ENCODE measurements around the gene CPTP. TPM values are rescaled to one million over a fixed set of nuclear protein-coding genes. Genes with fewer than 3 reads are reported as not detected.
"Not testable (repeated sequence)": the region's sequence is repeated elsewhere in the genome, so short reads cannot be mapped to it uniquely, and the experiment has no call there.

CPTP gene
- total RNA-seq, 2 experiments from 2014 or later, result 9.9 to 11.4 TPM

GRCh38 chr1:1359308-1359663 is 34.7 kb downstream of the CPTP start:
- POLR2A ChIA-PET, result interaction anchor here (0.5 kb wide), 1 partner anchor 37 kb away, joined by 3 read pairs; no protein-coding TSS in a partner anchor
- Mint-ChIP-seq H3K36me3 (ENCODE audit: low read depth) (no peaks in the 10 kb centered on the region), H3K27ac (no peak overlapping the region), H3K27me3 (peaks cover 8% of the 10 kb centered on the region), H3K9me3 (ENCODE audit: low read depth) (no peaks in the 10 kb centered on the region), H3K4me3 (no peak overlapping the region), H3K4me1 (peaks cover 10% of the 10 kb centered on the region)
- intact Hi-C loops (cut with DNase I, micrococcal nuclease), result no loop called here
- ATAC-seq, result no peak
- no peak for DNase-seq
- CTCF ChIA-PET, result interaction anchor here (0.6 kb wide), 1 partner anchor 16 kb away, joined by 3 read pairs; the partner anchor contains the start of gene AURKAIP1

GRCh38 chr1:1359664-1360468 is 35.3 kb downstream of the CPTP start:
- Mint-ChIP-seq H3K4me3 (no peak overlapping the region), H3K9me3 (ENCODE audit: low read depth) (no peaks in the 10 kb centered on the region), H3K4me1 (peaks cover 10% of the 10 kb centered on the region), H3K36me3 (ENCODE audit: low read depth) (no peaks in the 10 kb centered on the region), H3K27ac (no peak overlapping the region), H3K27me3 (peaks cover 7% of the 10 kb centered on the region)
- intact Hi-C loops (cut with DNase I, micrococcal nuclease), result no loop called here
- CTCF ChIA-PET, result no interaction called here
- DNase-seq, result no peak
- ATAC-seq, result no peak
- POLR2A ChIA-PET, result no interaction called here

- POLR2A ChIA-PET, result no interaction called here
- ATAC-seq (no peak), DNase-seq (no peak)
- H3K9me3 Mint-ChIP-seq (ENCODE audit: low read depth), result no peaks in the 10 kb centered on the region
- H3K27me3 Mint-ChIP-seq, result peaks cover 7% of the 10 kb centered on the region
- peaks cover 10% of the 10 kb centered on the region for H3K4me1 Mint-ChIP-seq
- intact Hi-C loops (cut with DNase I, micrococcal nuclease), result no loop called here
- no peak overlapping the region for H3K4me3 Mint-ChIP-seq
- H3K27ac Mint-ChIP-seq, result no peak overlapping the region
- no peaks in the 10 kb centered on the region for H3K36me3 Mint-ChIP-seq (ENCODE audit: low read depth)
- CTCF ChIA-PET, result no interaction called here
Measured at GRCh38 chr1:1360506-1361169, 36.0 kb downstream of the CPTP start.

GRCh38 chr1:1361233-1361981 is 36.8 kb downstream of the CPTP start:
- peaks cover 7% of the 10 kb centered on the region for H3K27me3 Mint-ChIP-seq
- CTCF ChIA-PET, result no interaction called here
- no peaks in the 10 kb centered on the region for H3K36me3 Mint-ChIP-seq (ENCODE audit: low read depth)
- POLR2A ChIA-PET, result no interaction called here
- ATAC-seq, result no peak
- peaks cover 10% of the 10 kb centered on the region for H3K4me1 Mint-ChIP-seq
- no peaks in the 10 kb centered on the region for H3K9me3 Mint-ChIP-seq (ENCODE audit: low read depth)
- intact Hi-C loops (cut with DNase I, micrococcal nuclease), result no loop called here
- no peak overlapping the region for H3K4me3 Mint-ChIP-seq
- no peak for DNase-seq
- no peak overlapping the region for H3K27ac Mint-ChIP-seq

- DNase-seq (no peak), ATAC-seq (no peak)
- Mint-ChIP-seq H3K27ac (no peak overlapping the region), H3K27me3 (peaks cover 7% of the 10 kb centered on the region), H3K9me3 (ENCODE audit: low read depth) (no peaks in the 10 kb centered on the region), H3K4me3 (no peak overlapping the region), H3K36me3 (ENCODE audit: low read depth) (no peaks in the 10 kb centered on the region), H3K4me1 (peaks cover 10% of the 10 kb centered on the region)
- intact Hi-C loops (cut with DNase I, micrococcal nuclease), result no loop called here
- CTCF ChIA-PET, result interaction anchor here (2.4 kb wide), 1 partner anchor 10 kb away, joined by 11 read pairs; no protein-coding TSS in a partner anchor
- POLR2A ChIA-PET, result no interaction called here
Measured at GRCh38 chr1:1361982-1362423, 37.4 kb downstream of the CPTP start.

DNA sequence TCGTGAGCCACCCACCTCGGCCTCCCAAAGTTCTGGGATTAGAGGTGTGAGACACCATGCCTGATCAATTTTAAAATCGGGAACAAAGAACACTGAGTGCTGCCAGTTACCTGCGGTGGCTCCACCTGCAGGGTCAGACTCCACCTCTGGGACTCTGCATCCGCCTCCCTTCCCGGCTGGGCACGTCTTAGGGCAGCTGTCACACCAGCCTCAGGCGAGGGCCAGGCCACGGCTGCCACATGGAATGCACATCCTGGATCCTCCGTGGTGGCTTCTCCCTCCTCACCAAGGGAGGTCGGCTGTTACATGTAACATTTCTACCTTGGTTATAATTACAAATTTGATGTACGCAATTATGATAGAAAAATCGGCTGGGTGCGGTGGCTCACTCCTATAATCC is 39.7 kb downstream of the CPTP start:
- CTCF ChIA-PET, result interaction anchor here (2.4 kb wide), 1 partner anchor 8 kb away, joined by 11 read pairs; no protein-coding TSS in a partner anchor

DNA sequence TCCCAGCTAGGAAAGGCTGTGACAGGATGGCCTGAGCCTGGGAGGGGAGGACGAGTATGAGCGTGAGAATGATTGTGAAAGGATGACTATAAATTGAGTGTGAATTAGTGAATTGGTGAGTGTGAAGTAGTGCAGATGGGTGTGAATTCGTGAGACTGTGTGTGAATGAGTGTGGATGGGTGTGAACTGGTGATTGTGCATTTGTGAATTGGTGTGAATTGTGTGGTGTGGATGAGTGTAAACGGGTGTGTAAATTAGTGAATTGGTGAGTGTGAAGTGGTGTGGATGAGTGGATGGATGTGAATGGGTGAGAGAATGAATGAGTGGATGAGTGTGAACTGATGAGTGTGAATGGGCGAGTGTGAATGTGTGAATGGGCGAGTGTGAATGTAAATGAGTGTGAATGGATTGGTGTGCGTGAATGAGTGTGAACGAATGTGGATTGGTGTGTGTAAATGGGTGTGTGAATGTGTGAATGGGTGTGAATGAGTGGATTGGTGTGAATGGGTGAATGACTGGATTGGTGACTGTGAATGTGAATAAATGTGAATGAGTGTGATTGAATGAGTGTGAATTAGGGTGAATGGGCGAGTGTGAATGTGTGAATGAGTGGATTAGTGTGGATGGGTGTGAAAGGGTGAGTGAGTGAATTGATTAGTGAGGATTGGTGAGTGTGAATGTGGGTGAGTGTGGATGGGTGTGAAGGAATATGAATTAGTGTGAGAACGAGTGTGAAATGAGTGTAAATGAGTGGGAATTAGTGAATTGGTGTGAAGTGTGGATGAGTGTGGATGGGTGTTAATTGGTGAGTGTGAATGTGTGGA is 41.5 kb downstream of the CPTP start:
- ChIA-PET CTCF (interaction anchor here (1.1 kb wide), 1 partner anchor 14 kb away, joined by 3 read pairs; no protein-coding TSS in a partner anchor), POLR2A (no interaction called here)
- DNase-seq, result no peak
- no peaks in the 10 kb centered on the region for H3K36me3 Mint-ChIP-seq (ENCODE audit: low read depth)
- H3K27me3 Mint-ChIP-seq, result no peaks in the 10 kb centered on the region
- ATAC-seq, result no peak
- H3K27ac Mint-ChIP-seq, result no peak overlapping the region
- H3K4me3 Mint-ChIP-seq, result no peak overlapping the region
- peaks cover 7% of the 10 kb centered on the region for H3K4me1 Mint-ChIP-seq
- intact Hi-C loops (cut with DNase I, micrococcal nuclease), result no loop called here
- H3K9me3 Mint-ChIP-seq (ENCODE audit: low read depth), result no peaks in the 10 kb centered on the region

More for the DNA sequence above, 39.7 kb downstream of the CPTP start:
- POLR2A ChIA-PET, result no interaction called here
- no peaks in the 10 kb centered on the region for H3K36me3 Mint-ChIP-seq (ENCODE audit: low read depth)
- no peak overlapping the region for H3K4me3 Mint-ChIP-seq
- H3K9me3 Mint-ChIP-seq (ENCODE audit: low read depth), result no peaks in the 10 kb centered on the region
- H3K27me3 Mint-ChIP-seq, result peaks cover 4% of the 10 kb centered on the region
- ATAC-seq (no peak), DNase-seq (no peak)
- H3K27ac Mint-ChIP-seq, result no peak overlapping the region
- intact Hi-C loops (cut with DNase I, micrococcal nuclease), result no loop called here
- H3K4me1 Mint-ChIP-seq, result peaks cover 4% of the 10 kb centered on the region

- DNase-seq (no peak), ATAC-seq (no peak)
- Mint-ChIP-seq H3K27ac (no peak overlapping the region), H3K36me3 (ENCODE audit: low read depth) (no peaks in the 10 kb centered on the region), H3K4me3 (no peak overlapping the region), H3K9me3 (ENCODE audit: low read depth) (no peaks in the 10 kb centered on the region), H3K27me3 (no peaks in the 10 kb centered on the region), H3K4me1 (peaks cover 12% of the 10 kb centered on the region)
- ChIA-PET POLR2A (no interaction called here), CTCF (no interaction called here)
- intact Hi-C loops (cut with DNase I, micrococcal nuclease), result no loop called here
Measured at GRCh38 chr1:1366699-1367066, 42.1 kb downstream of the CPTP start.

GRCh38 chr1:1367315-1367714 is 42.7 kb downstream of the CPTP start:
- ChIA-PET CTCF (no interaction called here), POLR2A (no interaction called here)
- intact Hi-C loops (cut with DNase I, micrococcal nuclease), result no loop called here

DNA sequence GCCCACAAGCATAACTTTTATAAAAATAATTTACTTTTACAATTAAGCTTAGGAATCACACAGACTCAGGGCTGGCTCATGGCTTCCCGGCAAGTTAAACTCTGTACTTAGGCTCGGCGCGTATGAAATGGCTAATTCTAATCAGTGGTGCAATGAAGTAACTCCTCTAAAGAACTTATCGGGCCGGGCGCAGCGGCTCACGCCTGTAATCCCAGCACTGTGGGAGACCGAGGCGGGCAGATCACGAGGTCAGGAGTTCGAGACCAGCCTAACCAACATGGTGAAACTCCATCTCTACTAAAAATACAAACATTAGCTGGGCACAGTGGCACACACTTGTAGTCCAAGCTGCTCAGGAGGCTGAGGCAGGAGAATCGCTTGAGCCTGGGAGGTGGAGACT is 45.5 kb downstream of the CPTP start:
- intact Hi-C loops (cut with DNase I, micrococcal nuclease); H3K9me3 Mint-ChIP-seq (ENCODE audit: low read depth); CTCF ChIA-PET; H3K27ac Mint-ChIP-seq; POLR2A ChIA-PET; H3K4me3 Mint-ChIP-seq; H3K36me3 Mint-ChIP-seq (ENCODE audit: low read depth); H3K27me3 Mint-ChIP-seq; DNase-seq; ATAC-seq: not testable (repeated sequence)
- H3K4me1 Mint-ChIP-seq, result peaks cover 27% of the 10 kb centered on the region

More at GRCh38 chr1:1367315-1367714, 42.7 kb downstream of the CPTP start:
- H3K4me3 Mint-ChIP-seq, result no peak overlapping the region
- H3K9me3 Mint-ChIP-seq (ENCODE audit: low read depth), result no peaks in the 10 kb centered on the region
- DNase-seq (no peak), ATAC-seq (no peak)
- no peaks in the 10 kb centered on the region for H3K27me3 Mint-ChIP-seq
- no peaks in the 10 kb centered on the region for H3K36me3 Mint-ChIP-seq (ENCODE audit: low read depth)
- no peak overlapping the region for H3K27ac Mint-ChIP-seq
- H3K4me1 Mint-ChIP-seq, result peaks cover 17% of the 10 kb centered on the region

DNA sequence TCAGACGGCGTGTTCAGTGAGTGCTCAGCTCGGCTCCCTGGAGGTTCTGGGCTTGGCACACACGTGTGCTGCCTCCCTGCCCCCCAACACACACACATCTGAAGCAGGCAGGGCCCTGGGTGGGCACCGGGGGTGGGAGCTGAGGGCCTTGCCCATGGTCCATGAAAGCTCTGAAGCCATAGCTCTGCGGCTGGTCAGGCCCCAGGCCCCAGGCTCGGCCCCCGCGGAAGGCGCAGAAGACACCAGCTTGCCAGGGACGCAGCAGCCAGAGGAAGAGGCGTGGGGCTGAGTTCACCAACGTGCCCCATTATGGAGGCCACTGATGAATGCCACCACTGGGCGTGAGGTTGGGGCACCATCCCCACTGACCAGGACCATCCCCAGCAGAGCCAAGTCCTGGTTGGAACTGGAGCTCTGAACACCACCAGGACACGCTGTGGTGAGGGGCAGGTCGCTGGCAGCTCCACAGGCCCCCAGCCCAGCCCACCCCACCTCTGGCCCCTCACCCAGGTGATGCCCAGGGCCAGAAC is 46.2 kb downstream of the CPTP start:
- intact Hi-C loops (cut with DNase I, micrococcal nuclease), result no loop called here

More for the DNA sequence above, 46.2 kb downstream of the CPTP start:
- DNase-seq, result no peak
- ATAC-seq, result no peak
- Mint-ChIP-seq H3K4me1 (peaks cover 27% of the 10 kb centered on the region), H3K9me3 (ENCODE audit: low read depth) (no peaks in the 10 kb centered on the region), H3K4me3 (no peak overlapping the region), H3K27ac (no peak overlapping the region), H3K27me3 (no peaks in the 10 kb centered on the region), H3K36me3 (ENCODE audit: low read depth) (peaks cover 9% of the 10 kb centered on the region)
- CTCF ChIA-PET, result interaction anchor here (0.6 to 1.8 kb wide), 5 partner anchors 19 to 292 kb away, joined by 3 to 10 read pairs (median 4); no protein-coding TSS in a partner anchor
- POLR2A ChIA-PET, result interaction anchor here (0.6 kb wide), 2 partner anchors 31 to 128 kb away, joined by 3 to 4 read pairs; no protein-coding TSS in a partner anchor

All from activated CD4-positive, alpha-beta T cell treated with anti-CD3 and anti-CD28 coated beads for 36 hours (primary cell).